ENCODE measurements around the gene DROSHA.

- TF ChIP-seq TAF1 (IDR thresholded peaks at IDR 0.05; ENCODE audit: borderline replicate concordance, insufficient read depth, low read length) (no peak), REST (IDR thresholded peaks at IDR 0.05; ENCODE audit: insufficient read depth in 1 of 2, low read depth in 2 of 2, low read length in 2 of 2) (no peak), POLR2AphosphoS5 (IDR thresholded peaks at IDR 0.05; ENCODE audit: low read depth, low read length) (no peak), SIN3A (IDR thresholded peaks at IDR 0.05; ENCODE audit: borderline replicate concordance, insufficient read depth, low read length) (no peak), FOXP2 (optimal IDR thresholded peaks at IDR 0.05; ENCODE audit: borderline replicate concordance, extremely low read depth, extremely low read length, insufficient read depth) (no peak)
Observed at GRCh38 chr5:31573494-31574142, 41.7 kb upstream of the DROSHA start.
